Measurements from ENCODE around the gene UBE2E3.
"Not testable (repeated sequence)": the region's sequence is repeated elsewhere in the genome, so short reads cannot be mapped to it uniquely, and the experiment has no call there.

Gene UBE2E3

DNA sequence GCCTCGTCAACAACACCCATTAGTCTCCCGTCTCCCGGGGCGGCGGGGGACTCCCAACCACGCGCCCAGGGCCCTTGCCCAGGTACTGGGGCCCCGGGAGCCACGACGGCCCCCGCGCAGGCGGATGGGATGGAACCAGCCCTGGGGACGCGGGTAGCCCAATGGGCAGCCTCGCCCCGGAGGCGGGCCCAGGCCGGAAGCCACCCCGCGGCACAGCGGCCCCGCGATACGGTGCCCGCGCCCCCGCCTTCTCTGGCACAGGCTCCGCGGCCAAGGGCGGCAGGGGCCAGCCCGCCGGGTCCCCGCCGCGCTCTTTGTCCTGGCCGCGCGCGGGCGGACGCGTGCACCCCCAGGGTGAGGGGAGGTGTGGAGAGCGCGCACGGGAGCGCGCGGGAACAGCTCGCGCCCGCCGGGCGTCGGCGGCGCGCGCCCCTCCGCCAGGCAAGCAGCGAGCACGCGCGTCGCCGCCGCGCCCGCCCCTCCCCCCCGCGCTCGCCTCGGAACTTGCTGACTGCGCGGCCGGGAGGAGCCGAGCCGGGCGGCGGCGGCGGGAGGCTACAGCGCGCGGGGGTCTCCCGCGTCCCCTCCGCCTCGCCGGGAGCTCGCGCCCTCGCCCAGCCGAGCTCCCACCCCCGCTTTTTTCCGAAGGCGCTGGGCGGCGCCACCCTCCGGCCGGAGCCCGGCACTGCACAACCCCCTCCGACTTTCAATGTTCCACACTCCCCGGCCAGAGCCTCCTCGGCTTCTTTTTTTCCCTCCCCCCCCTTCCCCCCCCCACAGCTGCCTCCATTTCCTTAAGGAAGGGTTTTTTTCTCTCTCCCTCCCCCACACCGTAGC is at the start of gene UBE2E3:
TSS of gene UBE2E3 (plus strand) at position 500 of the 837 bp plus-strand sequence. CDS start 1,438 bp downstream, outside the sequence.
- peak; percentile 53 to 68 for DNase-seq (ENCODE audit: low read depth in 1 of 2, low spot score in 1 of 2)

DNA sequence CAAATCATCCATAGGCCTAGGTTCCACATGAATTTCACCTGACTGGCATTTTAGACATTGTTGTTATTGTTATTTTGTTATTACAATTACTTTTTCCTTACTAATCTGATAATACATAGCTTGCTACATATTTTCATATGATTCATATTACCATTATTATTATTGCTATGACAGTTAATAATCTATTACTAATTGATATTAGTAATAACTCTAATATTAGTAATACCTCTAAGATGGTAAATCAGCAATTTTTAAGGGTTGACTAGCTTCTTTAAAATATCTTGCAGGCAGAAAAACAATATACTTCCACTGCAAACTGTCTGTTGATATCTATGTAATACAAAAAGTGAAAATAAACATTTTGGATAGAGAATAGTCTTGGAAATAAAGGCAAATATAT is 48.6 kb upstream of the UBE2E3 start:
- DNase-seq (ENCODE audit: low read depth in 1 of 2, low spot score in 1 of 2), result no peak

DNA sequence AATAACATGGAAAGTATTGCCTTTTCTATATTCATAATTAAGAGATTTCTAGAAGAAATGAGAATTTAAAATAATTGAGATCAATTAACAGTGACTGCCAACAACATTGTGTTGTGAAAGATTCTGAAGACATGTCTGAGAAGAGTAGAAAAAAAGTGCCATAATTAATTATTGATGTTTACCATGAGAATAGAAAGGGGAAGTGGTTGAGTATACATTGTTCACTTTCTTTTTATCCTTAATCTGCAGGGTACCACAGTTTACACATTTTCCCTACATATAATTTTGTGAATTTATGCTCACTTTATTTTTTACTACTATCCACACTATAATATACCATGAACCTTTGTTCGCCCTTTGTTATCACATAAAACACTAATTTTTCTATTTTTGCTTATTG is 47.1 kb upstream of the UBE2E3 start:
- DNase-seq (ENCODE audit: low read depth in 1 of 2, low spot score in 1 of 2), result no peak

DNA sequence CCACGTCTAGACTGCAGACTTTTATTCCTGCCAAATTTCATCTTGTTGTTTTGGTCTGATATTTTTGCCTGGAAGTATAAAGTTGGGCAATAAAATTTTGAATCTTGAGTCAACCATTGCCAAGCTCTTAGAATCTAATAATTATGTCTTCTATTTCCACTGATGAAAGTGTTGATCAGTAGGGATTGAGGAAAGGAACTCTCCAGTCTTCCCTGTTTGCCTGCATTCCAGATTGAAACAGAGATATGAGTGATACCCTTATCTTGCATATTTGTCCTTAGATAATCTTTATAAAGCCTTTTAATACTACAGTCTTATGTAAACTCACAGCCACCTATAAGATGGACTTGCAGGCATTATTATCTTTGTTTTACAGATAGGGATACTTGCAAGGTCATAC is 45.5 kb upstream of the UBE2E3 start:
- no peak for DNase-seq (ENCODE audit: low read depth in 1 of 2, low spot score in 1 of 2)

DNA sequence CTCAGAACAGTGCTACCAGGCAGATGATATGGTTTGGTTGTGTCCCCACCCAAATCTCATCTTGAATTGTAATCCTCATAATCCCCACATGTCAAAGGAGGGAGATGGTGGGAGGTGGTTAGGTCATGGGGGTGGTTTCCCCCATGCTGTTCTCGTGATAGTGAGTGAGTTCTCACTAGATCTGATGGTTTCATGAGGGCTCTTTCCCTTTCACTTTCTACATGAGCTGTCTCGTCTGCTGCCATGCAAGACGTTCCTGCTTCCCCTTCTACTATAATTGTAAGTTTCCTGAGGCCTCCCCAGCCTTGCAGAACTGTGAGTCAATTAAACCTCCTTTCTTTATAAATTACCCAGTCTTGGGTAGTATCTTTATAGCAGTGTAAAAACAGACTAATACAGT is 42.9 kb upstream of the UBE2E3 start:
- not testable (repeated sequence) for DNase-seq (ENCODE audit: low read depth in 1 of 2, low spot score in 1 of 2)

DNA sequence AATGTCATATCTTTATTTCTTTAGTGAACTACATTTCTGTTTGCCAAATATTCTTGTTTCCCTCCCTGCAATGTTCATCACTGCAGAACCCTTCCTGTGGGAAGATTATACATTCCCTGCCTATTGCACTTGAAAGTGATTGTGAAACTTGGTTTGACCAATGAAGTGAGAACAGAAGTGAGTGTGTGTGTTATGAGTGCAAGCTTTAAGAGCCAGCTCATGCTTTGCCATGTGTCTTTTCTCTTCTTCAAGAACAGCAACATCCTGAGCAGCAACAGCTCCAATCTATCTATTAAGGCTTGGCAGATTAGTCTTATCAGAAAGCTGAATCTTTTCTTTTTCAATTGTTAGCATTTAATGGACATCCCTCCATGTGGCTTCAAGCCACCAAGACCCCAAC is 42.0 kb upstream of the UBE2E3 start:
- DNase-seq (ENCODE audit: low read depth in 1 of 2, low spot score in 1 of 2), result no peak

DNA sequence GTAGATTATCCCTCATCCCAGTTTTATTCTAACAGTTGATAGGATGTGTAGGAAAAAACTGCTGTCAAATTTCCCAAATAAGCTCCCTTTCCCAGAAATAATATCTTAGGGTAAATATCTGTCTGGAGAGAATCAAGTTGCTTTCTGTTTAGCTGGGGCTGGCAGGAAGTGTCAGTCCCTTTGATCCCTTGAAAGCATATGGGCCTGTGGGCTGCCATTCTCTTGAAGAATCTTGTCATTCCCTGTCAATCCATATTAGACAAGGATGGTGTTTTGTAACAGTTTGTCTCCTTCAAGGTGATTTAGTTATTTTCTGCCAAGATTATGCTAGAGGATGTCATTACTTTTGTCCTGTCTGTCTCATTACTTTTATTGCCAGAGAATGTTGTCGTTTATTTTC is 37.1 kb upstream of the UBE2E3 start:
- no peak for DNase-seq (ENCODE audit: low read depth in 1 of 2, low spot score in 1 of 2)

DNA sequence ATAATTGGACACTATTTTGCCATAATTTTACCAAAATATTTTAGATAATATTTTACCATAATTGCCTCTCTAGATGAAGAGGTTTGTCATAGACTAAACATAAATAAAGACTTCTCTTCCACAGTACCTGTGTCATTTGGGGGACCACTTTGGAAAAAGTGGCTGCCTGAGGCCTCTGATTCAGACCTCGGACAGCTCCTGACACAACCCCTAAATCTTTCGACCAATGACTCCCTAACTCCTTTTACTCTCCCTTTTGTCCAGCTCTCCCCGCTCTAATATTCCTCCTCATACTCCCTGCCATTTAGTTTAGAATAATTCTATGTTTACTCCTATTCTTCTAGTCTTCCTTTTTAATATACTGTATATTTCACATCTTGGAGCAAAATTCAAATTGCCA is 36.0 kb upstream of the UBE2E3 start:
- DNase-seq (ENCODE audit: low read depth in 1 of 2, low spot score in 1 of 2), result no peak

DNA sequence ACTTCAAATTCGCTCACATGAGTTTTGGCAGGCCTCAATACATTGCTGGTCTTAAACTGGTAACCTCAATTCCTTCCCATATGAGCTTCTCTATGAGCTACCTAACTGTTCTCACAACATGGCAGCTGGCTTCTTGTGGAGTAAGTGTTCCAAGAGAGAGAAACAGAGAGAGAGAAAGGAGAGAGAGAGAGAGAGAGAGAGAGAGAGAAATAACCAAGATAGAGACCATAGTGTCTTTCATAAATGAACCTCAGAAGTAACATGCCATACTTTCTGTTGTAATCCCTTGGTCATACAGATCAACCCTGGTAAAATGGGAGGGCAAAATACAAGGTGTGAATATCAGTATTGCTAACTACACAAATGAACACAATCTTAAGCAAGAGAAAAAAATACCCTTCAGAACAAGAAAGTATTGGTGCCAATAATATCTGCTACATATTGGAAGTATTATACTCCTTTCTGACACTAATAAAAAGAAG is 33.2 kb upstream of the UBE2E3 start:
- DNase-seq (ENCODE audit: low read depth in 1 of 2, low spot score in 1 of 2), result no peak

DNA sequence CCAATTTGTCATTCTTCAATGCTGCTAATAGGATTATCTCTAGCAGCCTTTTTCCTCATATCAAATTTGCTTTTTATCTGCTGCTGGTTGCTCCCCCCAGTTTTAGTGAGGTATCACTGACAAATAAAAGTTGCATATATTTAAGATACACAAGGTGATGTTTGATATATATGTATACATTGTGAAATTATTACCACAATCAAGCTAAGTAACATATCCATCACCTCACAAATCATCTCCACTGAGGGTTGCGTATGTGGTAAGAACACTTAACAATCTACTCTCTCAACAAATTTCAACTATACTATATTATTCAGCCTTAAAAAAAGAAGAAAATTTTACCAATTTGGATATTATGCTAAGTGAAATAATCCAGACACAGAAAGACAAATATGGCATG is 30.5 kb upstream of the UBE2E3 start:
- no peak for DNase-seq (ENCODE audit: low read depth in 1 of 2, low spot score in 1 of 2)

DNA sequence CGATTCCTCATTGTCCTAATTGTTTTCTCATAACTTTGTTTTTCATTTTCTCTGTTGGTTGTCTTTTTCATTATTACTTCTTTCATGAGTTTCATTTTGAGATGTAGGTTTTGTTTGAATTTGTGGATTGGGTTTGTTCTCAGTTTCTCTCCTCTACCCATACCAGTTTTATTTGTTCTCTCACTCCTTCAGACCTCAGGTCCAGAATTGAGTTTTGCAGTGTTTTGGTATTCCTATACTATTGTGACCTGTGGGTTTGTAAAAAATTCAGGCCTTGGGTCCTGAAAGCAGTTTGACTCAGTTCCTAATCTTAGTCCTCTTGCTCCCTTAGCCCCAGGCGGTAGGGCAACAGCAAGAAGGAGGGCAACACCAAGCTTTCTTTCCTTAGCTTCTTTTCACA is 28.3 kb upstream of the UBE2E3 start:
- DNase-seq (ENCODE audit: low read depth in 1 of 2, low spot score in 1 of 2), result no peak

DNA sequence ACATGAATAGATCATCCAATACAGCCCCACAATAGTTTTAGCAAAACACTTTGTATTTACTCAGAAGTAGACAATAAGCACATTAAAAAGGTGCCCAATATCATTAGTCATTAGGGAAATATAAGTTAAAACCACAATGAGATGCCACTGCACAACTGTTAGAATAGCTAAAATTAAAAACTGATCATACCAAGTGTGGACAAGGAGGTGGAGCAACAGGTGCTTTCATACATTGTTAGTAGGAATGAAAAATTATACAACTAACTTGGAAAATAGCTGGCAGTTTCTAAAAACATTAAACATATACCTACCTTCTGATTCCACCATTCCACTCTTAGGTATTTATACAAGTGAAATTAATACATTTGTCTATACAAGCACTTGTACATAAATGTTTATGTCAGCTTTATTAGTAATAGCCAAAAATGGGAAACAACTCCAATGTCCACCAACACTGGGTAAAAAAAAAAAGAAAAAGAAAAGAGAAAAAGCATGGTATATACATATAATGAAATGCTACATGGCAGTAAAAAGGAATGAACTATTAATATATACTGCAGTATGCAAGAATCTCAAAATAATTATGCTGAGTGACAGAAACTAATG is 27.6 kb upstream of the UBE2E3 start:
- DNase-seq (ENCODE audit: low read depth in 1 of 2, low spot score in 1 of 2), result no peak

DNA sequence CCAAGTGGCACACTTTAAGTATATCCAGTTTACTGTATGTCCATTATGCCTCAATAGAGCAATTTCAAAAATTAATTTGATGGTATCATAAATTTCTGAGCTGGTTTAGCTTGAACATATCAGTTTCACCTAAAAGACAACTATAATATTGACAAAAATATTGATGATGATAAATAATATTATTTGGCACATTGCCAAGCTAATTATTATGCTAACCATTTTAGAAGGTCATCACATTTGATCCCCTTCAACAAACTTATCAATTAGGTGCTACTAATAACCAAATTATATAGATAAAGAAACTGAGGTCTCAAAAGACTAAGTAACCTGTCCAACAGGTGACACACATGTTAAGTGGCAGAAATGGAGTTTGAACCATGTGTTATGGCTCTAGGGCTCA is 26.9 kb upstream of the UBE2E3 start:
- DNase-seq (ENCODE audit: low read depth in 1 of 2, low spot score in 1 of 2), result no peak

DNA sequence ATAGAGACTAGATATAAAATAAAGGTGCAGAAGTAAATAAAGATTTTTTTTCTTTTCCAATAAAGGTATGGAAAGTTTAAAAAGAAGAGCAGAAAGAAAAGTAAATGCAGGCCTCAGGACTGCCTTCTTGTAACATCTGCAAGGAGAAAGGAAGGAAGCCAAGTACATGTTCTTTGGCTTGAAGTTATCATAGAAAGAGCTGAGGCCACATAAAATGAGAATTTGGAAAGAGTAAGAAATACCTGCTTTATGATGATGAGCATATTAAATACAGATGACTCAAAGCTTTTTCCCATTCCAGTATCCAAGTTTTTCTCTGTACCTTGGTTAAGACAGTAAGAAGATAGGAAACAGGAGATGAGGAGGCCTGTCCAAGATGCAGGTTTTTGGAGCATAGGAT is 25.3 kb upstream of the UBE2E3 start:
- DNase-seq (ENCODE audit: low read depth in 1 of 2, low spot score in 1 of 2), result no peak

DNA sequence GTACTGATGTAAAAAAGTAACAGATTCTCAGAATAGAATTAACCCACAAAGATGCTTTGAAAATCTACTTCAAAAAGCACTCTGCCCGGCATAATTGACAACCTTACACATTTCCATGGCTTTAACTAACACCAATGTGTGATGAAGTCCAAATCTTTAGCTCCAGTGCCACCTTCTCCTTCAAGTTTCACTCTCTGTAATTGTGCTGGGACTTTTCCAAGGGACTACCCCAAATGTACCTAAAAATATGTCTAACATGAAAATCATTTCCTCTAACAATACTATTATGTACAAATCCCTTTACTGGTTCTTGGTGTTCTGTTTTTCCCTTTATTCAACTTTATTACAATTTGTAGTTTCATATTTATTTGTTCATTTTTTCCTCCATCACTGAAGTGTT is 20.6 kb upstream of the UBE2E3 start:
- DNase-seq (ENCODE audit: low read depth in 1 of 2, low spot score in 1 of 2), result no peak

DNA sequence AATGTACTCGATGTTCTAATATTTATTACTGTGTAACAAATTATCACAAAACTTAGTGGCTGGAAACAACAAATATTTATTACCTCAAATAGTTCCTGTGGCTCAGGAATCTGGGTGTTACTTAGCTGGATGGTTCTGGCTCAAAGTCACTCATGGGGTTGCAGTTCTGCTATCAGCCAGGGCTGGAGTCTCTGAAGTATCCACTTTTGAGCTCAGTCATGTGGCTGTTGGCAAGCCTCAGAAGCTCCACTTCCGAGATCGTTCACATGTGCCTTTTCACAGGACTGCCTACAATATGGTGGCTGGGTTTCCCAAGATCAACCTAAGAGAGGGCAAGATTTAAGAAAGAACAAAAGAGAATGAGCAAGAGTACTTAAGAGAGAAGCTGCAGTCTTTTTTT is 19.4 kb upstream of the UBE2E3 start:
- DNase-seq (ENCODE audit: low read depth in 1 of 2, low spot score in 1 of 2), result no peak

DNA sequence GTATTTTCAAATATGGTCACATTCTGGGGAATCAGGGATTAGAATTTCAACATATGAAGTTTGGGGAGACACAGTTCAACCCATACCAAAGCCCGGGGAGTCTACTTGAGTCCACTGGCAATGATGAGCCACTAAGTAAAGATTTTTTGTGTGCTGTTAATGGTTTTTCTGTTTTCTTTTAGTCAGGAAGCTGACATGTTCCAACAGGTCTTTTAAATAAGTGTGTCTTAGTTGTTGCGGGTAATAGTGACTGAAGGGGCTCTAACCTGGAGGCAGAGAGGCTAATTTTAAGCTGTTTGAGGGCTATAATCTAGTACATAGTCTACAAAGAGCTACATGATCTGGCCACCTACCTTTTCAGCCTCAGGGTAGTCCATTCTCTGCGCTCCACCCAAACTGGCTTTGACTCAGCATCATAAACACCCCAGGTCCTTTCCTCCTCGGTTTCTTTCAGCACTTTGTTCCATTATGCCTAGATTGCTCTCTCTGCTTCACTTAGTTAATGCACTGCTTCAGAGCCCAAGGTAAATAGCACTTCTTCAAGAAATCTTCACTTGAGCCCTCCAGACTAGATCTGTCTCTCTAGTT is 17.6 kb upstream of the UBE2E3 start:
- DNase-seq (ENCODE audit: low read depth in 1 of 2, low spot score in 1 of 2), result no peak

DNA sequence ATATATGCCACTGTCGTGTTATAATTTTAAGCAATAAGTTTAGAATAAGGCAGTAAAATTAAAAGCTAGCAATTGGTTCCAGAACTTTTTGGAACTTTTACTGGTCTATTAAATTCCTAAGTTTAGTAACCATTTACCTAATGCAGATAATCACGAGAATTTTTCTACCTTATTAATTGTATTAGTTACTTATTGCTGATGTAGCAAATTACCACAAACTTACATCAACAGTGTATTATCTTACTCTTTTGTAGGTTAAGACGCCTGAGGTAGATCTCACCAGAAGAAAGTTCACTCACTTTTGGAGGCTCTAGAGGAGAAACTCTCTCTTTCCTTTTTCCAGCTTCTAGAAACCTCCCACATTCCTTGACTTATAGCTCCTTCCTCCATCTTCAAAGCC is 14.0 kb upstream of the UBE2E3 start:
- DNase-seq (ENCODE audit: low read depth in 1 of 2, low spot score in 1 of 2), result no peak

DNA sequence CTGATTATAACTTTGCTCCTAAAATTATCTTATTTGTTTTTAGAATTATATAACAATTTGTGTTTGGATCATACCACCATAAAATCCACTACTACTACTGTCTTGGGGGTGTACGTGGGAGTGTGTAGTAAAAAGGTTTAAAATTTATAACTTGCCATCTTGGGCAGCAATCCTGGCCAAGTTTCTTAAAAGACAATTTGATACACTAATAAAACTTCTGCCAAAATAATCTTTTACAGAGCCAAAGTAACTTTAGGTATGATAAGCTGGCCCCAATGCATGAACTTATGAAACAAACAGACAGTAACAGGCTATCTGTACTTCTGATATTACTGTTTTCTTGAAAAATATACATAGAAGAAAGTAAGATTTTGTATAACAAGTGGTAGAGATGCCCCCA is 11.3 kb upstream of the UBE2E3 start:
- no peak for DNase-seq (ENCODE audit: low read depth in 1 of 2, low spot score in 1 of 2)

DNA sequence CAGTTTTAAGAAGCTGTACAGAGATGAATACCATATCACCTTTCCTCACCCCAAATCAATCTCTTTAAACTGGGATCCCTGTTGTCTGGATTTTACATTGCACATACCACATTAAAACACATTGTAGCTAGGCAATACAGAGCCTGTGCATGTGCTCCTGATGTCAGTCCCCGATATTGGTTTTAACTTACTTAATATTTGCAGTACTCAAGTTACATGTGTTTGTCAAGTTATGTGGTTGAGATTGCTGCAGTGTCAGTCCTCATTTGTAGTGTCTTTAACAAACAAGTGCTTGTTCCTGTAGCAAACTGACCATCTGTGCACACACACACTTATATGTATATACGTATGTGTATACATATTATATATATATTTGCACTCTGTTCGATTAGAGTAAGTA is 10.4 kb upstream of the UBE2E3 start:
- DNase-seq (ENCODE audit: low read depth in 1 of 2, low spot score in 1 of 2), result no peak

DNA sequence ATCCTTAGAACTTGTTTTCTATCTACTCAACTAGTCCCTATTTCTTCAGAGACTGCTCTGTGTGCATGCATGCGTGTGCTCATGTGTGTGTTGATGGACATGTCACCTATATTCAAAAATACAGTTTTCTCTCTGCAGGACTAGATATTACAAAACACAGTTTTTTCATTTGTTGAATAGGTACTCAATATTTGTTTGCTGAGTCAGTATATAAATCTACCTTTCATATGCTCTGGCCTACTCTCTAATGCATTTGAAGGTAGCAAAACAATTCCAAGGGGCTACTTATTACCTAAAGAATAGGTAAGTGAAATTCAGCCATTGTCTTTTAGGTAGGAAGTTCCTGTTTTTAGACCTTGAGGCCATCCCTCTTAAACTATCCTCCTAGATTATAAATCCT is 8.6 kb upstream of the UBE2E3 start:
- DNase-seq (ENCODE audit: low read depth in 1 of 2, low spot score in 1 of 2), result no peak

DNA sequence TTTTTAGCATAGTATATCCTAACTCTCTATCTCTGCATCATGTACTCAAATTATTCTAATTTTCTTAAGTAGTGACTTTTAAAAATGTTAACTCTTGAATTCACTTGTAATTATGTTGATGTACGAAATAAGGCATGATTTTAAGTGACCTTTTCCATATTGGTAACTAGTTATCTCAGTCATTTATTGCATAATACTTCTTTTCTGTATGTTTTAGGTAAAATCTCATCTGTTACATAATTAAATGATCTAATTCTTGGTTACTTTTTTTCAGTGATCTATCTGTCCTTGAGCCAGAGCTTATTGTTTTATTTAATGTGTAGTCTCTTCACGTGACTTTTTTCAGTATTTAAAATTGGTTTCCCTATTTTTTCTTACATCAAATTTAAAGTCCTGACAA is 4.8 kb upstream of the UBE2E3 start:
- no peak for DNase-seq (ENCODE audit: low read depth in 1 of 2, low spot score in 1 of 2)

All from stimulated activated CD4-positive, alpha-beta T cell treated with anti-CD3 and anti-CD28 coated beads, Interleukin-15, amount 100 ng/mL, for 1 hour (primary cell).